Activated CD4-positive, alpha-beta T cell treated with anti-CD3 and anti-CD28 coated beads, Interleukin-2, amount 50 U/mL, for 4 hours (primary cell): ENCODE results near the gene NRXN3.

Experiments
- DNase-seq, 2 experiments: peaks; one replicate each; pipeline ENCODE4 v3.0.0-alpha.2; 2020

Gene NRXN3

GRCh38 chr14:79037106-79037505 lies 866.9 kb downstream of the NRXN3 start:
- DNase-seq, result no peak

GRCh38 chr14:79037593-79037992 lies 867.4 kb downstream of the NRXN3 start:
- DNase-seq, result no peak

- no peak for DNase-seq
Observed at GRCh38 chr14:79040790-79041189, 870.6 kb downstream of the NRXN3 start.

- no peak for DNase-seq
Observed at GRCh38 chr14:79043194-79043889, 873.2 kb downstream of the NRXN3 start.

GRCh38 chr14:79044894-79045624 lies 874.9 kb downstream of the NRXN3 start:
- no peak for DNase-seq

GRCh38 chr14:79050787-79051727 lies 880.9 kb downstream of the NRXN3 start:
- no peak for DNase-seq

GRCh38 chr14:79051742-79052141 lies 881.6 kb downstream of the NRXN3 start:
- no peak for DNase-seq

GRCh38 chr14:79056879-79057278 lies 886.7 kb downstream of the NRXN3 start:
- no peak for DNase-seq

GRCh38 chr14:79057333-79057732 lies 887.2 kb downstream of the NRXN3 start:
- DNase-seq, result no peak

- DNase-seq, result no peak
Observed at GRCh38 chr14:79062226-79062625, 892.1 kb downstream of the NRXN3 start.

GRCh38 chr14:79064214-79064613 lies 894.0 kb downstream of the NRXN3 start:
- no peak for DNase-seq

GRCh38 chr14:79074510-79074909 lies 904.3 kb downstream of the NRXN3 start:
- DNase-seq, result no peak

GRCh38 chr14:79076428-79076827 lies 906.3 kb downstream of the NRXN3 start:
- DNase-seq, result no peak

GRCh38 chr14:79077096-79077495 lies 906.9 kb downstream of the NRXN3 start:
- DNase-seq, result no peak

GRCh38 chr14:79080040-79080439 lies 909.9 kb downstream of the NRXN3 start:
- DNase-seq, result no peak

- no peak for DNase-seq
Observed at GRCh38 chr14:79082883-79083282, 912.7 kb downstream of the NRXN3 start.

- DNase-seq, result no peak
Observed at GRCh38 chr14:79083356-79083755, 913.2 kb downstream of the NRXN3 start.

- DNase-seq, result no peak
Observed at GRCh38 chr14:79084861-79085260, 914.7 kb downstream of the NRXN3 start.

GRCh38 chr14:79089576-79089975 lies 919.4 kb downstream of the NRXN3 start:
- no peak for DNase-seq

- DNase-seq, result no peak
Observed at GRCh38 chr14:79090641-79091180, 920.5 kb downstream of the NRXN3 start.

- DNase-seq, result no peak
Observed at GRCh38 chr14:79091381-79091963, 921.3 kb downstream of the NRXN3 start.

GRCh38 chr14:79093531-79093930 lies 923.4 kb downstream of the NRXN3 start:
- DNase-seq, result no peak

- DNase-seq, result no peak
Observed at GRCh38 chr14:79094951-79095350, 924.8 kb downstream of the NRXN3 start.
